HG03039 (cell line): Measurements from ENCODE around the gene CDC42BPB.

Experiments
- ATAC-seq: cut with Tn5 transposase; IDR thresholded peaks from one replicate; pipeline ENCODE4 v1.9.1; 2021; ENCODE audit warnings: mild to moderate bottlenecking, moderate library complexity; ENCODE audit not compliant: unreplicated experiment

Gene CDC42BPB

GRCh38 chr14:102920273-102920997 lies 136.9 kb downstream of the CDC42BPB start:
- no peak for ATAC-seq

- ATAC-seq = no peak
Observed at GRCh38 chr14:102918438-102918837, 138.9 kb downstream of the CDC42BPB start.

- ATAC-seq = no peak
Observed at GRCh38 chr14:102917469-102918211, 139.7 kb downstream of the CDC42BPB start.

- no peak for ATAC-seq
Observed at GRCh38 chr14:102917056-102917385, 140.3 kb downstream of the CDC42BPB start.

GRCh38 chr14:102916347-102917055 lies 140.8 kb downstream of the CDC42BPB start:
- no peak for ATAC-seq

- no peak for ATAC-seq
Observed at GRCh38 chr14:102915292-102916110, 141.8 kb downstream of the CDC42BPB start.

- no peak for ATAC-seq
Observed at GRCh38 chr14:102914474-102915291, 142.7 kb downstream of the CDC42BPB start.

- no peak for ATAC-seq
Observed at GRCh38 chr14:102913341-102914211, 143.8 kb downstream of the CDC42BPB start.

- no peak for ATAC-seq
Observed at GRCh38 chr14:102911991-102912761, 145.2 kb downstream of the CDC42BPB start.

GRCh38 chr14:102911541-102911951 lies 145.8 kb downstream of the CDC42BPB start:
- ATAC-seq = no peak

- ATAC-seq = no peak
Observed at GRCh38 chr14:102910442-102910841, 146.9 kb downstream of the CDC42BPB start.

- no peak for ATAC-seq
Observed at GRCh38 chr14:102909911-102910310, 147.4 kb downstream of the CDC42BPB start.

GRCh38 chr14:102909462-102909861 lies 147.9 kb downstream of the CDC42BPB start:
- no peak for ATAC-seq

- no peak for ATAC-seq
Observed at GRCh38 chr14:102908766-102909455, 148.4 kb downstream of the CDC42BPB start.

- ATAC-seq = no peak
Observed at GRCh38 chr14:102907980-102908730, 149.2 kb downstream of the CDC42BPB start.

GRCh38 chr14:102907303-102907844 lies 150.0 kb downstream of the CDC42BPB start:
- ATAC-seq = no peak
